ENCODE results near the gene SLC13A2.

DNA sequence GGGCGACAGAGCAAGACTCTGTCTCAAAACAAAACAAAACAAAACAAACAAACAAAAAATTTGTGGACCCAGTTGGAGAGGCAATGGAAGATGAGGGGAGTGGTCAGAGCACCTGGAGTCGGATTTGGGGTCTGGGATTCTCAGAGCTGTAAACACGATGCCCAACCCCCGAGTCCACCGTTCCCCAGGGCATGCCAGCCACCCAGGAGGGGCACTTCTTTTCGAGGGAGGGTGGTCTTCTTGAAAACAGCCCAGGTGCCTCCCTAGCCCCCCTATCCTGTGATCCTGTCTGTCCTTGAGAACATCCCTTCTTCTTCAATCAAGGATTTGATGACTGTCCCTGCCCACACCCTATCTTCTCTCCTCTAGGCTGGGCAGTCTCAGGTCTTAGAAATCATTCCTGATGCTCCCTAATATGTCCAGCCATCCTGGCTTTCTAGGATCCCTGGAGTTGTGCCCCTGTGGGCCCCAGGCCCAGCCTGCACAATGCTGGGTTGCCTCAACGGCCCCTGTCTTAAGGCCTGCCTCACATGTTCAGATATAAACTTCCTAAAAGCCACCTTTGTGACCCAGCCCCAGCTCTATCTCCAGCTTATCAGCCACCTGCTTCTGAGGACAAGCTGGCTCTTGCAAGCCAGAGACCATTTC is 3.1 kb upstream of the SLC13A2 start:
- TF ChIP-seq, protein P1, sequence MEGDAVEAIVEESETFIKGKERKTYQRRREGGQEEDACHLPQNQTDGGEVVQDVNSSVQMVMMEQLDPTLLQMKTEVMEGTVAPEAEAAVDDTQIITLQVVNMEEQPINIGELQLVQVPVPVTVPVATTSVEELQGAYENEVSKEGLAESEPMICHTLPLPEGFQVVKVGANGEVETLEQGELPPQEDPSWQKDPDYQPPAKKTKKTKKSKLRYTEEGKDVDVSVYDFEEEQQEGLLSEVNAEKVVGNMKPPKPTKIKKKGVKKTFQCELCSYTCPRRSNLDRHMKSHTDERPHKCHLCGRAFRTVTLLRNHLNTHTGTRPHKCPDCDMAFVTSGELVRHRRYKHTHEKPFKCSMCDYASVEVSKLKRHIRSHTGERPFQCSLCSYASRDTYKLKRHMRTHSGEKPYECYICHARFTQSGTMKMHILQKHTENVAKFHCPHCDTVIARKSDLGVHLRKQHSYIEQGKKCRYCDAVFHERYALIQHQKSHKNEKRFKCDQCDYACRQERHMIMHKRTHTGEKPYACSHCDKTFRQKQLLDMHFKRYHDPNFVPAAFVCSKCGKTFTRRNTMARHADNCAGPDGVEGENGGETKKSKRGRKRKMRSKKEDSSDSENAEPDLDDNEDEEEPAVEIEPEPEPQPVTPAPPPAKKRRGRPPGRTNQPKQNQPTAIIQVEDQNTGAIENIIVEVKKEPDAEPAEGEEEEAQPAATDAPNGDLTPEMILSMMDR (IDR thresholded peaks at IDR 0.05; ENCODE audit: insufficient read depth, low read depth, low read length): no peak
- TF ChIP-seq EZH2 (IDR thresholded peaks at IDR 0.05; ENCODE audit: insufficient read depth, low read length): no peak

Data from astrocyte (in vitro differentiated cells and primary cell).